K562 (cell line): Measurements from ENCODE around the gene MICAL1. TPM values are rescaled to one million over a fixed set of nuclear protein-coding genes. Genes with fewer than 3 reads are reported as not detected.

Source experiments
- ARID3B ChIP-seq: fragments of 250-450 bp; sonication (Bioruptor Pico); IDR thresholded peaks from 2 replicates; pipeline ENCODE4 v1.4.0; 2020; ENCODE audit warnings: borderline replicate concordance
- BMI1 ChIP-seq: fragments of 150-350 bp; IDR thresholded peaks from 2 replicates; pipeline ENCODE4 v1.6.1; 2014; ENCODE audit warnings: low read length
- CHCHD3 ChIP-seq: fragments of 250-450 bp; sonication (Bioruptor Pico); IDR thresholded peaks from 2 replicates; pipeline ENCODE4 v2.1.2; 2022; ENCODE audit warnings: mild to moderate bottlenecking
- CREB3 ChIP-seq: fragments of 450-650 bp; conservative IDR thresholded peaks from 2 replicates; pipeline ENCODE4 v1.6.1; 2016; ENCODE audit warnings: missing genetic modification characterization, low read depth, mild to moderate bottlenecking, missing compliant biosample characterization, moderate library complexity
- ESRRA ChIP-seq: fragments of 450-650 bp; IDR thresholded peaks from 2 replicates; pipeline ENCODE4 v1.6.1; 2014; ENCODE audit warnings: low read depth, mild to moderate bottlenecking, moderate library complexity, borderline replicate concordance
- GATAD2B ChIP-seq: fragments of 450-650 bp; IDR thresholded peaks from 2 replicates; pipeline ENCODE4 v1.6.1; 2017; ENCODE audit warnings: mild to moderate bottlenecking, borderline replicate concordance
- HDAC2 ChIP-seq: fragments of 450-650 bp; IDR thresholded peaks from 2 replicates; pipeline ENCODE4 v1.6.1; 2016; ENCODE audit warnings: mild to moderate bottlenecking
- IRF1 ChIP-seq: sonication (generic); formaldehyde crosslinking; IDR thresholded peaks from 2 replicates; pipeline ENCODE4 v1.8.0; 2022; ENCODE audit warnings: missing genetic modification reagents, mild to moderate bottlenecking, borderline replicate concordance
- KAT7 ChIP-seq: sonication (generic); formaldehyde crosslinking; IDR thresholded peaks from 2 replicates; pipeline ENCODE4 v1.8.0; 2022; ENCODE audit warnings: missing genetic modification reagents, mild to moderate bottlenecking, borderline replicate concordance
- KDM1A ChIP-seq, 2 experiments: fragments of 450-650 bp; IDR thresholded peaks; 2 replicates each; pipeline ENCODE4 v1.6.1; 2016; ENCODE audit warnings: mild to moderate bottlenecking in 2 of 2
- MIER1 ChIP-seq: fragments of 450-650 bp; IDR thresholded peaks from 2 replicates; pipeline ENCODE4 v1.6.1; 2016; ENCODE audit warnings: antibody characterized with exemption, mild to moderate bottlenecking, low read depth
- MTF1 ChIP-seq: fragments of 250-450 bp; sonication (Bioruptor Pico); IDR thresholded peaks from 2 replicates; pipeline ENCODE4 v1.9.0; 2021; ENCODE audit warnings: moderate library complexity, mild to moderate bottlenecking, inconsistent platforms, borderline replicate concordance
- POLR2G ChIP-seq: fragments of 200-400 bp; formaldehyde crosslinking; IDR thresholded peaks from 2 replicates; pipeline ENCODE4 v1.6.1; 2017; ENCODE audit warnings: low read depth, mild to moderate bottlenecking, antibody characterized with exemption, low read length, moderate library complexity
- RBBP5 ChIP-seq: fragments of 200-600 bp; sonication (generic); IDR thresholded peaks from 2 replicates; pipeline ENCODE4 v1.6.1; 2012; ENCODE audit warnings: borderline replicate concordance, mild to moderate bottlenecking, low read length, control low read depth, inconsistent platforms; ENCODE audit not compliant: insufficient read depth, poor library complexity, severe bottlenecking
- RBFOX2 ChIP-seq: fragments of 200-400 bp; formaldehyde crosslinking; IDR thresholded peaks from 2 replicates; pipeline ENCODE4 v1.6.1; 2017; ENCODE audit warnings: low read depth, mild to moderate bottlenecking, low read length, moderate library complexity
- SMARCA5 ChIP-seq: fragments of 450-650 bp; IDR thresholded peaks from 2 replicates; pipeline ENCODE4 v1.6.1; 2016
- SREBF2 ChIP-seq: sonication (generic); formaldehyde crosslinking; IDR thresholded peaks from 2 replicates; pipeline ENCODE4 v1.4.0; 2020; ENCODE audit warnings: mild to moderate bottlenecking, missing genetic modification reagents
- STAG1 ChIP-seq: sonication (generic); formaldehyde crosslinking; IDR thresholded peaks from 2 replicates; pipeline ENCODE4 v1.5.0; 2020; ENCODE audit warnings: missing genetic modification reagents, borderline replicate concordance
- TCF15 ChIP-seq: fragments of 250-450 bp; sonication (Bioruptor Pico); IDR thresholded peaks from 2 replicates; pipeline ENCODE4 v1.8.0; 2022; ENCODE audit warnings: moderate library complexity, mild to moderate bottlenecking, inconsistent platforms
- THRAP3 ChIP-seq: fragments of 450-650 bp; IDR thresholded peaks from 2 replicates; pipeline ENCODE4 v1.6.1; 2016; ENCODE audit warnings: mild to moderate bottlenecking, inconsistent platforms, borderline replicate concordance
- TRIM24 ChIP-seq, 2 experiments: fragments of 450-650 bp; IDR thresholded peaks; 2 replicates each; pipeline ENCODE4 v1.6.1; 2016
- TRIM28 ChIP-seq: fragments of 450-650 bp; IDR thresholded peaks from 2 replicates; pipeline ENCODE4 v1.6.1; 2017
- ZNF140 ChIP-seq: fragments of 250-450 bp; sonication (Bioruptor Pico); IDR thresholded peaks from 2 replicates; pipeline ENCODE4 v1.8.0; 2021; ENCODE audit warnings: moderate library complexity, mild to moderate bottlenecking, inconsistent platforms
- ZNF24 ChIP-seq: fragments of 450-650 bp; IDR thresholded peaks from 2 replicates; pipeline ENCODE4 v1.6.1; 2016
- ZNF253 ChIP-seq: fragments of 250-450 bp; sonication (Bioruptor Pico); conservative IDR thresholded peaks from 2 replicates; pipeline ENCODE4 v1.6.1; 2021; ENCODE audit warnings: mild to moderate bottlenecking
- polyA plus RNA-seq, 8 experiments: library from polyadenylated mRNA; depleted of rRNA in 4 of 8; stranded (reverse) in 5 of 8; unstranded in 3 of 8; fragments of >200 nt; fragmentation: Nextera tagmentation in 2 of 8; fragmentation: Illumina TruSeq in 1 of 8; extraction: Ambion mirVana in 2 of 8; extraction: Trizol in 1 of 8; gene quantifications; 2 replicates each; pipeline versions ENCODE4 v1.2.1 to v1.2.3, GENCODE V29; 2011 to 2014; ENCODE audit warnings: inconsistent platforms in 1 of 8, missing spikeins in 1 of 8
- total RNA-seq, 7 experiments: library from RNA; depleted of rRNA in 6 of 7; stranded (reverse); fragments of >200 nt in 6 of 7; fragmentation: Illumina TruSeq in 2 of 7; extraction: Trizol in 2 of 7; gene quantifications; 2 replicates each; pipeline versions ENCODE4 v1.2.1 to v1.2.3, GENCODE V29; 2011 to 2021; ENCODE audit warnings: low replicate concordance in 1 of 7

The MICAL1 gene
- total and polyA plus RNA-seq, 9 of the 15 experiments (the other 6 are each of a cell fraction or from before 2014, with no cell fraction given) = 0.07 to 15.2 (median 7.0) TPM

GRCh38 chr6:109441069-109441816 lies 14.3 kb downstream of the MICAL1 start (continued):
- TF ChIP-seq ARID3B (CRISPR knock-in tag) = no peak
- TF ChIP-seq ZNF140 (CRISPR knock-in tag) = no peak
- peak; percentile 58 for TF ChIP-seq RBFOX2
- no peak for TF ChIP-seq SREBF2 (CRISPR knock-in tag)
- 0 out of 2 replicates have a peak, but pooled peaks have one; percentile 34 for TF ChIP-seq SMARCA5
- TF ChIP-seq HDAC2 = 0 out of 2 replicates have a peak, but pooled peaks have one; percentile 44
- no peak for TF ChIP-seq TRIM28
- no peak for TF ChIP-seq RBBP5
- TF ChIP-seq BMI1 = no peak
- 0 out of 2 replicates have a peak, but pooled peaks have one; percentile 13 for TF ChIP-seq ZNF24
- TF ChIP-seq CHCHD3 (CRISPR knock-in tag) = no peak
- no peak for TF ChIP-seq MTF1 (CRISPR knock-in tag)
- no peak for TF ChIP-seq KDM1A (IDR thresholded peaks at IDR 0.05)
- no peak for TF ChIP-seq CREB3 (tag)
- no peak for TF ChIP-seq TCF15 (CRISPR knock-in tag)
- no peak for TF ChIP-seq IRF1 (CRISPR knock-in tag)
- TF ChIP-seq MIER1 = peak; percentile 56; the same call in 1 of the 2 replicates
- no peak for TF ChIP-seq THRAP3
- TF ChIP-seq TRIM24 (IDR thresholded peaks at IDR 0.05) = no peak
- TF ChIP-seq ZNF253 (CRISPR knock-in tag) = no peak
- TF ChIP-seq KAT7 (CRISPR knock-in tag) = peak; percentile 41; the same call in 1 of the 2 replicates
- no peak for TF ChIP-seq GATAD2B
- no peak for TF ChIP-seq STAG1 (CRISPR knock-in tag)
- no peak for TF ChIP-seq POLR2G
- TF ChIP-seq ESRRA = no peak
